ENCODE measurements around the gene BAIAP2L1.
"Not testable (repeated sequence)": the region's sequence is repeated elsewhere in the genome, so short reads cannot be mapped to it uniquely, and the experiment has no call there.

GRCh38 chr7:98408146-98408545 is 7.3 kb upstream of the BAIAP2L1 start:
- not testable (repeated sequence) for TF ChIP-seq CTCF (conservative IDR thresholded peaks at IDR 0.05); ZFX (IDR thresholded peaks at IDR 0.05)

Data from C4-2B (cell line).